HG02678 (cell line): ENCODE measurements around the gene GUCA2B.

Experiments used
- ATAC-seq: cut with Tn5 transposase; IDR thresholded peaks from one replicate; pipeline ENCODE4 v1.9.1; 2021; ENCODE audit warnings: mild to moderate bottlenecking, moderate library complexity; ENCODE audit not compliant: unreplicated experiment

Gene GUCA2B

DNA sequence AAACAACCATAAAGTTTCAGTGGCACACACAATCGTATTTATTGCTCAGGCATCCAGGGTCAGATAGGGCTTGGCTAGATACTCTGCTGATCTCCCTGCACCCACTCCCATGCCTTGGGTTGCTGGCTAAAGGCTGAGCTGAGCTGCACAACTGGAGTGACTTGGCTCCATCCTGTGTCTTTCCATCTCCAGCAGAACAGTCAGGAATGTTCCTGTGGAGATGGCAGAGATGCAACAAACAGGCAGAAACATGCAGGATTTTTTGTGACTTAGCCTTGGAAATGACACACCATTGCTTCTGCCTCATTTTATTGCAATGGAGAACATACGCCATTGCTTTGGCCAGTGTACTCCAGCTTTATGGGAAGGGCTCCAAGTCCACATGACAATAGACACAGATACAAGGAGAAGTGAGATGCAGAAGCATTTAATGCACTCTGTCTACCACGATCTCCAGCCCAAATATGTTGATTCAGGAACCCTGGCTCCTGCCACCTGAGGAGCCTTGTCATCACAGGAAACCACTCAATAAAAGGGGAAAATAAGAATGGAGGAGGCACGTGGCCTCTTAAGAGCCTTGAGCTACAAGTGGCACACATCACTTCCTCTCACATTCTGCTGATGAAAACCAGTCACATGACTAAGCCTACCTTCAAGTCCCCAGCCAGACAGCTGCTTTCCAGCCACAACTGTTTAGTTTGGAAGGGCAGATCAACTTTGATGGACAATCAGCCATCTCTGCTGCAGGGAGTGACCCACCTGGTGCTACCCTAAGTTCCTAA is 10.1 kb upstream of the GUCA2B start:
- no peak for ATAC-seq

DNA sequence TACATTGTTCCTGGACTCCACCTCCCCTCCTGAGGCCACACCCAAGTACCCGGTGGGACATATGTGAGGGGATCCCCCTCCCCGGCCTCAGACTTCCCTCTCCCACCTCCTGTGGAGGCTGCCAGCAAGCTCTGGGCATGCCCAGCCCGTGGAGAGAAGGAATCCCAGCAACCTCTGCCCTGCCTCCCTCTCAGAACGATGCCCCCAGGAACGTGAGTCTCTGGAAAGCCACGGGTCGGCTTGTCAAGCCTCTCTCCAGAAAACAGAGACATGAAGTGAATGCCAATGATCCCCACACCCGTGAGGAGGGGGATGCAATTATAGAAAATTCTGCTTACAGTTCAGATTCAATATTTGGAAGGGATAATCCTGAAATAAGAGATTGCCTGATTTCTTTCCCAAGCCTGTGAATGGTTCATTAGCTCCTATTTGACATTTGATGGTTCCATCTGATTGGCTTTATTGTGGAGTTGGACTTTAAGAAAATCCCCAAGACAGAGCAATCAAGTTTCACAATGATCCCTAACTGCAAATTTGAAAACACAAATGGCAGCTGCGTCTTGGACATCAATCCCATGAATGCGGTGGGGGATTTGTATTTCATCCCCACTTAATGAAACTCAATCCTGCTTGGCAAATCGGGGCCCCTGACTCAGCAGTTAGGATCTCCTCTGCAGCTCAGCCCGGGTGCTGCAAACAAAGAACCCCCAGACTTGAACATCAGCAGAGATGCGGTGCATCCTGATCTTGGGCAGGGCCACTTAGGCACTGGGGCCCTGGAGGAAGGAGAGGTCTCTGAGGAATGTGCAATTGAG is 9.1 kb upstream of the GUCA2B start:
- ATAC-seq: no peak

DNA sequence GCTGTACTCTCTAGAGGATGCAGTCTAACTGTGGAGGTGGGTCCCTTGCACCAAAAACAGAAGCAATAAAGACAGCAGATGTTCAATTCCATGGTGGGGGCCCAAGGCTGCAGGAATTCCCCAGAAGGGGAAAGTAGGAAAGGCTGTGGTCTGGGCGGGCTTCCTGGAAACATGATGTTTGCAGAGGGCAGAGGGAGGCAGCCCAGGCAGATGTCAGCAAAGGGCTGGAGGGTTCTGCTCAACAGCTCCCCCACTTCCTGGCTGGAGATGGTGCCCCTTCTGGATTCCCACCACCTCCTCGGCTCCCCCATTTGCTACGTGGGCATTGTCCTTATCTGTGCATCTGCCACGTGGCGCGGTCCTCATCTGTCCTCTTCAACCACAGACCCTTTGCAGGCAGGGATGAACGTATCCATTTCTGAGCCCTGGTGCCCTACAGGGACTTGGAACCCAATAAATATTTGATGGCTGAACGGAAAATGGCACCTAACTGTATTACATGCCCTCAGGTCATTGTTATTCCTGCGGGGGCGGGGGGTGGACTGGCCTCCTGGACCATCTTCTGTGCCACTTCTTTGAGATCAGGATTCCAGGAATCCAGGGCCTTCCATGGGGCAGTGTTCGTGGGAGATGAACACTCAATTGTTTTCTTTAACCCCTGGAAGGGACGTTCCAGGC is 8.4 kb upstream of the GUCA2B start:
- ATAC-seq: no peak

DNA sequence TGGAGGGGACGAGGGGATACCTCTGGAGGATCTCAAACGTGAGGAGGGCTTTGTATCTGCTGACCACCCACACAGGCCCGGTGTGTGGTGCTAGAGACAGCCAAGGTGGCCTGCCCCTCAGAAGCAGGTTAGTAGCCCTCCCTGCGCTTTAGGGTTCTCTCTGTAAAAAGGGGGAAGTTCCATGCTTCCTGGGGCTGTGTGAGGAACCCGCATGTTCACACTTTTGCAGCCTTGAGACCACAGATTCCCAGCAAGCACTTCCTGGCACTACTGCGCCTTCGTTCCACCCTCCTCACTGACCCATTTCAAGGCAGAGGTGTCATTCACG is 7.9 kb upstream of the GUCA2B start:
- no peak for ATAC-seq

GRCh38 chr1:42145764-42146625 is 7.2 kb upstream of the GUCA2B start:
- no peak for ATAC-seq

GRCh38 chr1:42146626-42147320 is 6.4 kb upstream of the GUCA2B start:
- ATAC-seq: no peak

- ATAC-seq: no peak
Observed at GRCh38 chr1:42148166-42148565, 5.0 kb upstream of the GUCA2B start.

DNA sequence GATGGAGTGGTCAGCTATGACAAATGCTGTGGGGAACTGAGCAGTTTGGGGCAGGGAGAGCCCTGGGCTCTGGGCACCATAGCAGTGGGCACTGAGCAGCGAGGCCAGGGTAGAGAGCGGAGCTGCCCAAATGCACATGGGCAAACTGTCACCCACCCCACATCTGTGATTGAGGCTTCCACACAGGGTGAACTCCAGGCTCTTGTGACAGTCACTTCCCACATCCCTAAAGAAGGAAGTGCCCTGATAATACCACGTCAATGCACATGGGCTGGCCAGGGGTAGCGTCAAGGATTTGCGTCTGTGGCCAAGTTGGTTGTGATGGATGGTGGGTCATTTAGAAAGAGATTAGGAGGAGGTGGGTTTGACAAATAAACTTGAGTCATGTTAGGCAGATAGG is 2.6 kb upstream of the GUCA2B start:
- no peak for ATAC-seq

DNA sequence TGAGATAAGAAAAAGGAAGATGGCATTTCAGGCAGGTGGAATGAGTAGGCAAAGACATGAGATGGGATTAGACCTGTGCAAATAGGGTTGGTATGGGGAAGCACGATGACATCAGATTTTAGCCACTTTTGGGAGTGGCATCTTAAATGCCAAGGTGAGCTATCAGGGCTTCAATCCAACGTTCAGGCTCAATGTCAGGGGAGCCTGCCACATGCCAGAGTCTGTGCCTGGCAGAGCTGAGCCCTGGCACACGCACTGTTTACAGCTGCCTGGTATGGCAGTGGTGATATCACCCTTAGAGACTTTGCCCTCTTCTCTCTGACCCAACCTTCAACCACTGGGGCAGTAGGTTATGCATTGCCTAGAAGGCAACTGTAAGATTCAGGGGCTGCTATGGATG is 1.1 kb upstream of the GUCA2B start:
- ATAC-seq: no peak

DNA sequence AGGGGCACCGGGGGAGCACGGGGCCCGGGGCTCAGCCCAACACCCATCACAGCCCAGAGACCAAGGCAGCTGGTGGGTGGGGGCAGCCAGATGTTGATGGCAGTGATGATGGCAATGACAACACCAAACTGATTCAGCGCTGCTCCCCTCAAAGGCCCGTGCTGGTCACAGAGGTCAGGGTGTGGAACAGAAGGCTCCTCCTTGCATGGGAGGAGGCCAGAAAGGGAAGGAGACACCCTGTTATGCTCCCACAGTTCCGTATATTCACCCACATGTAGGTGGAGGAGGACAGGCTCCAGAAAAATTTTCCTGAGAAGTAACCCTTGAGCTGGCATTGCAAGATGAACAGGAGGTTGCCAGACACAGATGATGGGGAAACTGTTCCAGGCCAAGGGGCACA is 414 bp downstream of the GUCA2B start:
- no peak for ATAC-seq

- no peak for ATAC-seq
Observed at GRCh38 chr1:42154685-42155084, 1.5 kb downstream of the GUCA2B start.

DNA sequence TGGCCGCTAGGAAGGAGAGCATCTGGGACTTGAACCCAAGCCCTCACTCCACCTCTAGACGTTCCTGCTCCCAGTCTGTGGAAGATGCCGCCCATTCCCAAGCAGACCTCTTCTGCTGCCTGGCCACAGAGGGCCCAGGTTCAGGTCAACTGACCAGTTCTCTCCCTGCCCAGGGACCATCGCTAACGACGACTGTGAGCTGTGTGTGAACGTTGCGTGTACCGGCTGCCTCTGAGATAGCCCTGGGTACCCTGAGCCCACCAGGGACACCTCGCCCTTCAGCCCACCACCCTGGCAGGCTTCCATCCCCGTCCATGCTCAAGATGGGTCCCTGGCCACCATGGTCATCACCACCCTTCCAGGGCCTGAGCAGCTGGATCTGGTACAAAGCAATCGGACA is 2.2 kb downstream of the GUCA2B start:
- ATAC-seq: no peak

DNA sequence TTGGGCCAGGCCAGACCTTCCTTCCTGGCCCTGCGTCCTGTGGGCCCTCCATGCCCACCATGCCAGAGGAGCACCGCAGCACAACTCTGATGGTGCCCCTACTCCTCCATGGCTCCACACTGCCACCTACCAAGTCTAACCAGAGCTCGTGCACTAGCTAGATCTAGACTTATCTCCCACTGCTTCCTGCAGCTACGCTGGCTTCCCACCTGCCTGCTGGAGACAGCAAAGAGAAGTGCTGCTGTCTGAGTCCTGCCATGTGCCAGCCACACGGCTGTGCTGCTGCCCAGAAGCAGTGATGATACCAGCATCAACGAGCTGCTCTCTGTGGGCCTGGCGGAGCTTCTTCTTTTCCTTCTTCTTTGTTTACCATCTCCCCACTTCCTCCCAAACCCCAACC is 4.5 kb downstream of the GUCA2B start:
- no peak for ATAC-seq

DNA sequence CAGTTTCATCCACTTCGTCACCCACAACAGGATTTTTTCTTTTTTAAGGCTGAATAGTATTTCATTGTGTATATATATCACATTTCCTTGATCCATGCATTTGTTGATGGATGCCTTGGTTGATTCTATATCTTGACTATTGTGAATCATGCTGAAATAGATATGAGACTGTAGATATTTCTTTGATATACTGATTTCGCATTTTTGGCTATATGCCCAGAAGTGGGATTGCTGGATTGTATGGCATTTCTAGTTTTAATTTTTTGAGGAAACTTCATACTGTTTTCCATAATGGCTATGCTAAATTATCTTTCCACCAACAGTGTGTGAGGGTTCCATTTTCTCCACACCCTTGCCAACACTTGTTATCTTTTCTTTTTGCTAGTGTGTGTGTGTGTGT is 5.0 kb downstream of the GUCA2B start:
- no peak for ATAC-seq

- ATAC-seq: no peak
Observed at GRCh38 chr1:42162181-42162580, 9.0 kb downstream of the GUCA2B start.

GRCh38 chr1:42163114-42163513 is 9.9 kb downstream of the GUCA2B start:
- ATAC-seq: no peak

DNA sequence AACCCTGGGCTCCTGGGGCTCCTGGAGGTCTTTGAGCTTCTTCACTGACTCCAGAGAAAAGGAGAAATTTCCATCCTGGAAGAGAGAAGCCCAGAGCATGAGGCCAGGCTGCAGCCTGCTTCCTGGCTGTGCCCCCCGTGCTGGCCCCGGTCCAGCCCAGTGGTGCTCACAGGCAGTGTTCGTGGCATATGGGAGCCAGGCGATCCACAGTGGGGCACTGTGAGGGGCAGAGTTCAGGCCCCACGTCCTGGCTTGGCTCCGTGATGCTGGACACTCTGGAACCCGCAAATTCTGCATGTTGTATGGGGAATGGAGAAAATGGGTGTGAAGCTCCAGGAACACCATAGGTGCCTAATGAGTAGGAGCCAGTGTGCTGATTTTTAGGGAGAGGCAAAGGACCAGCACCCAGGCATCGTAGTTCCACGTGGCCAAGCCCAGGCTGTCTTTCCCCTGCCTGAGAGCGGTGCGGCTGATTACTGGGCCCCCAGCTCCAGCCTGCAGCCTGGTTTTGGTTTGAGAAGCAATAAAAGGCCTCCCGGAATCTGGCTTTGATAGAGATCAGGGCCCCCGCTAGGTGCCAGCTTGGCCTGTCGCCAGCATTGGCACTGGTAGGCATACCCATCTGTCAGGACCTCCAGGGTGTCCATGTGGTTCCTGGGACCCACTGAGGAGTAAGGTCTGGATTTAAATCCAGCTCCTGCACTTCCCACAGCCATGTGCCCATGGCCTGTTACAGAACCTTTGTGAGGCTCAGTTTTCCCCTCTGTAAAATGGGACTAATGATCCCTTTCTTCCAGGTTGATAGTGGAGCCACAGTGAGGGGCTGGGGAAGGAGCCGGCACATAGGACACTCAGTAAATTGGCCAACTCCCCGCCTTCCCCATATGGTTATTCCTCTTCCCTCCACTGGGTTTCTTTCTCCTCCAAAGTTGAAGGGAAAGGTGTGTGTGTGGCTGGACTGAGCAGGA is 10.6 kb downstream of the GUCA2B start:
- ATAC-seq: no peak

GRCh38 chr1:42164551-42165420 is 11.6 kb downstream of the GUCA2B start, which contains the start of gene GUCA2A:
GUCA2A (minus strand) TSS chr1:42164745; CDS start chr1:42164712, 33 bp downstream.
- ATAC-seq: no peak
